Measurements from ENCODE around the gene C6orf136.
A peak's percentile ranks its signal among the peaks of the same experiment; 100 is the strongest.

The C6orf136 gene

DNA sequence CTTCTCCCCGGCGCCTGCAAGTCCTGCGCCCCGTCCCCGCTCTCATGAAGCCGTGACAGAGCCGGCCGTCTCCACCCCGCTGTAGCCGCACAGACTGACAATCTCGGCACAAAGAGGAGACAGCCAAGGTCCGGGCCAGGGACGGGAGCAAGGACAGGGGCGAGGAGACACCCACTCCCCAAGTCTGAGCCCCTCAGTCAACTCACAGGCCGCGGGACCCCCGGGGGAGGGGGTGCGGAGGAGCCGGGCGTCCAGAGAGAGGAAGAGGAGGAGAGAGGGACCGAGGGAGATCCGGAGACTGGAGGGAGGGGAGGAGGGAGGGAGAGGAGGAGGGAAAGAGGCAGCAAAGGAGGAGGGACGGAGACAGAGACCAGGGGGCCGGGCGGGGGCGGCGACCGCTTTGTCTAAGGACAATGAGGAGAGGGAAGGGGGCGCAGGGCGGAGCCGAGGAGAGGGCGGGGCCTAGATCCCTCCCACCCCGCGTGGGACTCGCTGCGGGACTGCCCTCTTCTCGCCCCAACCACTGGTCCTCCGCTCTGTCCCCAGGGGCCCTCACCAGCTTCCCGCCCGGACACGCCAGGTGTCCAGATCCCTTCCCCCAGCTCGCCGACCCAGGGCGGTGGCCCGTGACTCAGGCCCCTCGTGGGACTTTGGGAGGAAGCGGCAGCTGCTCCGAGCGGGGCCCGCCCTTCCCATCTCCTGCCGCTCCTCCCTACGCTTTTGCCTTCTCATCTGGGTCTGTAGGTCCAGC, 40.1 kb downstream of the C6orf136 start:
- Histone ChIP-seq H3K27me3 (ENCODE audit: control insufficient read depth in 3 of 3, insufficient read depth in 3 of 3, low read depth in 1 of 3, low read length in 3 of 3) (no peaks in the 10 kb centered on the region), H3K9ac (ENCODE audit: low read depth, low read length, poor library complexity) (peak overlapping the region; percentile 94), H4K8ac (ENCODE audit: low read depth, low read length) (no peak overlapping the region), H4K91ac (ENCODE audit: low read depth, low read length, poor library complexity) (no peak overlapping the region), H2BK5ac (ENCODE audit: low read length) (peak overlapping the region; percentile 49), H3K4me1 (ENCODE audit: control insufficient read depth in 2 of 2, insufficient read depth in 1 of 2, low read depth in 1 of 2, low read length in 2 of 2) (peaks cover 56 to 65% of the 10 kb centered on the region in 2 donors), H3K4me2 (ENCODE audit: insufficient read depth, low read length, poor library complexity, severe bottlenecking) (peak overlapping the region; percentile 80), H3K18ac (ENCODE audit: low read length) (peak overlapping the region; percentile 96), H3K14ac (ENCODE audit: low read length) (peak overlapping the region; percentile 72), H3K27ac (replicated peaks; ENCODE audit: low read length) (peak overlapping the region; percentile 93), H3K4me3 (ENCODE audit: low read length in 2 of 2) (peak overlapping the region; percentile 83 to 91), H3K9me3 (replicated peaks in 1 of 2; ENCODE audit: control insufficient read depth in 2 of 2, insufficient read depth in 1 of 2, low read depth in 1 of 2, low read length in 2 of 2) (no peaks in the 10 kb centered on the region), H3K23ac (ENCODE audit: low read depth, low read length, poor library complexity) (peak overlapping the region; percentile 95), H2BK120ac (ENCODE audit: low read depth, low read length) (peak overlapping the region; percentile 62), H3K36me3 (replicated peaks in 1 of 2; ENCODE audit: control insufficient read depth in 2 of 2, insufficient read depth in 2 of 2, low read length in 2 of 2) (peaks cover 2 to 38% of the 10 kb centered on the region in 2 donors), H3K4ac (ENCODE audit: low read length) (no peak overlapping the region), H3K79me1 (ENCODE audit: low read depth, low read length) (peaks cover 9% of the 10 kb centered on the region), H2BK15ac (ENCODE audit: low read length) (no peak overlapping the region), H2AFZ (ENCODE audit: low read length) (peak overlapping the region; percentile 87), H2AK5ac (ENCODE audit: low read depth, low read length) (peak overlapping the region; percentile 64), H2BK12ac (ENCODE audit: low read length) (peak overlapping the region; percentile 25)
- peak; percentile 82 for DNase-seq (ENCODE audit: low spot score)
- WGBS, 2 donors (ENCODE audit: extremely low coverage in 2 of 2, insufficient read length in 2 of 2, insufficient replicate concordance in 1 of 2): no CpG with 5 or more reads among the region's 52 CpGs

DNA sequence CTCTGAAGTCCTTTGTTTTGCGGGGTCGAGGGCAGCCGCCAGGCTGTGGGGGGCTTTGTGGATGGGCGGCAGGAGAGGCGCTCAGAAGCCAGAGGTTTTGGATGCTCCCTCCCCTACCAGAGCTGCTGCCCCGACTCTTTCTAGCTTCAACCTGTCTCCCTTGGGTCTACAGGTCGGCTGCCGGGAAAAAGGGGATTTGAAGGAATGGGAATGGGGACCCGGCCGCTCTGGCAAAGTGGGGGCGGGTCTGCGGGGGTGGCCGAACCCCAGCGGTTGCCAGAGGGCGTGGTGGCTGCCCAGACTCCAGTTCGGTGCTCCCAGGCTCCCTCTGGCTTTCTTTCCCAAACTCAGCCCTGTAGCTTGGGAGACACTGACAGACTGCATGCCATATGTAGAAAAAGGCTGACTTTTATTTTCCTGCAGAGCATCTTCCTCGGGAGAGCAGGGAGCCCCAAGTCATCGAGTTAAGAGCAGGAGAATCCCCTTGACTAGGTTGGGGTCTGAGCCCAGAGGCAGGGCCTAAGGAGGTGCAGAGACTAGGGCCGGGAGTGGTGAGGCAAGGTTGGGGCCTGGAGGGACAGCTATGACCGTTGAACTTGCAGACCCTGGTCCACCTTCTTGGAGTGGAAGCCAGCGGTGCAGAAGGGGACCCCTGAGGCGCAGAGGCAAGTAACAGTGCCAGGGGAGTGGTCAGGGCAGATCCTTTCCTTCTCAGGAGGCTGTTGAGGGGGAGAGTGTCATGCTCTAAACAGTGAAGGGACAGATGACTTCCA, 40.9 kb downstream of the C6orf136 start:
- Histone ChIP-seq H3K23ac (ENCODE audit: low read depth, low read length, poor library complexity) (peak overlapping the region; percentile 95), H3K4me2 (ENCODE audit: insufficient read depth, low read length, poor library complexity, severe bottlenecking) (peak overlapping the region; percentile 64), H4K91ac (ENCODE audit: low read depth, low read length, poor library complexity) (no peak overlapping the region), H3K9ac (ENCODE audit: low read depth, low read length, poor library complexity) (peak overlapping the region; percentile 94), H2BK12ac (ENCODE audit: low read length) (peak overlapping the region; percentile 44), H3K4me1 (ENCODE audit: control insufficient read depth in 2 of 2, insufficient read depth in 1 of 2, low read depth in 1 of 2, low read length in 2 of 2) (peaks cover 48 to 57% of the 10 kb centered on the region in 2 donors), H3K14ac (ENCODE audit: low read length) (peak overlapping the region; percentile 72), H2BK120ac (ENCODE audit: low read depth, low read length) (peak overlapping the region; percentile 7), H3K18ac (ENCODE audit: low read length) (peak overlapping the region; percentile 96), H2AK5ac (ENCODE audit: low read depth, low read length) (peak overlapping the region; percentile 27), H3K27me3 (ENCODE audit: control insufficient read depth in 3 of 3, insufficient read depth in 3 of 3, low read depth in 1 of 3, low read length in 3 of 3) (no peaks in the 10 kb centered on the region), H3K36me3 (replicated peaks in 1 of 2; ENCODE audit: control insufficient read depth in 2 of 2, insufficient read depth in 2 of 2, low read length in 2 of 2) (peaks cover 2 to 32% of the 10 kb centered on the region in 2 donors), H2BK5ac (ENCODE audit: low read length) (peak overlapping the region; percentile 49), H3K27ac (replicated peaks; ENCODE audit: low read length) (peak overlapping the region; percentile 93), H3K4me3 (ENCODE audit: low read length in 2 of 2) (peak overlapping the region; percentile 83 to 91), H3K79me1 (ENCODE audit: low read depth, low read length) (peaks cover 9% of the 10 kb centered on the region), H4K8ac (ENCODE audit: low read depth, low read length) (peak overlapping the region; percentile 9), H3K4ac (ENCODE audit: low read length) (no peak overlapping the region), H3K9me3 (replicated peaks in 1 of 2; ENCODE audit: control insufficient read depth in 2 of 2, insufficient read depth in 1 of 2, low read depth in 1 of 2, low read length in 2 of 2) (no peaks in the 10 kb centered on the region), H2BK15ac (ENCODE audit: low read length) (peak overlapping the region; percentile 9), H2AFZ (ENCODE audit: low read length) (peak overlapping the region; percentile 87)
- no CpG with 5 or more reads among the region's 22 CpGs for WGBS, 2 donors (ENCODE audit: extremely low coverage in 2 of 2, insufficient read length in 2 of 2, insufficient replicate concordance in 1 of 2)
- no peak for DNase-seq (ENCODE audit: low spot score)

DNA sequence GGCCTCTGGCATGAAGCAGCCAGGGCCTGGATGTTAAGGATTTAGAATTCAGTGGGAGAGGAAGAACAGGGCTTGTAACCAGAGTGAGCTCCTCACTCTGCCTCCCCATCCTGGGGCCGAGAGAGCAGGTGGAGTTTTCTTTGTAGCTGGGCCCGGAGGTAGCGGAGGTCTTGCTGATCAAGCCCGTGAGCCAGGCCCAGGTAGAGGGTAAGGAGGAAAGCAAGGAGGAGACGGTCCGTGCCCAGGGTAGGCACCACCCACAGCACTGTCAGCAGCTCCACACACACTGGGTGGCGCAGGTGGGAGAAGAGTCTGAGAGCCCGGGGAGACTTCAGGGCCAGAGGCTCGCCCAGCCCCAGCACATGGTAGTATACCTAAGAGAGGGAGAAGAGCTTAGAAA, 41.6 kb downstream of the C6orf136 start:
- no peak overlapping the region for H4K91ac ChIP-seq (ENCODE audit: low read depth, low read length, poor library complexity)
- no peaks in the 10 kb centered on the region for H3K27me3 ChIP-seq (ENCODE audit: control insufficient read depth in 3 of 3, insufficient read depth in 3 of 3, low read depth in 1 of 3, low read length in 3 of 3)
- H4K8ac ChIP-seq (ENCODE audit: low read depth, low read length): no peak overlapping the region
- H2BK120ac ChIP-seq (ENCODE audit: low read depth, low read length): no peak overlapping the region
- H3K9me3 ChIP-seq (replicated peaks in 1 of 2; ENCODE audit: control insufficient read depth in 2 of 2, insufficient read depth in 1 of 2, low read depth in 1 of 2, low read length in 2 of 2): no peaks in the 10 kb centered on the region
- H3K9ac ChIP-seq (ENCODE audit: low read depth, low read length, poor library complexity): no peak overlapping the region
- peak overlapping the region; percentile 49 for H2BK5ac ChIP-seq (ENCODE audit: low read length)
- no peak overlapping the region for H3K4ac ChIP-seq (ENCODE audit: low read length)
- peak overlapping the region in 1 of 2 donors; percentile 97 for H3K4me3 ChIP-seq (ENCODE audit: low read length in 2 of 2)
- no peak for DNase-seq (ENCODE audit: low spot score)
- H2BK12ac ChIP-seq (ENCODE audit: low read length): no peak overlapping the region
- no peak overlapping the region for H3K4me2 ChIP-seq (ENCODE audit: insufficient read depth, low read length, poor library complexity, severe bottlenecking)
- peaks cover 9% of the 10 kb centered on the region for H3K79me1 ChIP-seq (ENCODE audit: low read depth, low read length)
- no peak overlapping the region for H3K27ac ChIP-seq (replicated peaks; ENCODE audit: low read length)
- H3K4me1 ChIP-seq (ENCODE audit: control insufficient read depth in 2 of 2, insufficient read depth in 1 of 2, low read depth in 1 of 2, low read length in 2 of 2): peaks cover 42 to 50% of the 10 kb centered on the region in 2 donors
- no peak overlapping the region for H3K14ac ChIP-seq (ENCODE audit: low read length)
- peaks cover 2 to 29% of the 10 kb centered on the region in 2 donors for H3K36me3 ChIP-seq (replicated peaks in 1 of 2; ENCODE audit: control insufficient read depth in 2 of 2, insufficient read depth in 2 of 2, low read length in 2 of 2)
- H3K23ac ChIP-seq (ENCODE audit: low read depth, low read length, poor library complexity): no peak overlapping the region
- H2AK5ac ChIP-seq (ENCODE audit: low read depth, low read length): peak overlapping the region; percentile 91
- no peak overlapping the region for H2AFZ ChIP-seq (ENCODE audit: low read length)
- WGBS, 2 donors (ENCODE audit: extremely low coverage in 2 of 2, insufficient read length in 2 of 2, insufficient replicate concordance in 1 of 2): no CpG with 5 or more reads among the region's 9 CpGs
- H2BK15ac ChIP-seq (ENCODE audit: low read length): peak overlapping the region; percentile 41
- no peak overlapping the region for H3K18ac ChIP-seq (ENCODE audit: low read length)
